A673 (cell line): Measurements from ENCODE around the gene ZNF267. TPM values are rescaled to one million over a fixed set of nuclear protein-coding genes. Genes with fewer than 3 reads are reported as not detected.

Experiments
- BruUV-seq: library from RNA; stranded (reverse); fragments of 400-500 nt; replicated peaks from 2 replicates; lab custom pipeline; 2021; lab: Mats Ljungman, UMichigan
- CTCF ChIA-PET: fragments of 300-600 bp; sonication (Branson Sonifier 250); formaldehyde crosslinking; loops from one replicate; lab custom pipeline; 2022; ENCODE audit warnings: antibody characterized with exemption; lab: Charles Lee
- POLR2A ChIA-PET: fragments of 300-600 bp; sonication (Branson Sonifier 250); formaldehyde crosslinking; loops from one replicate; lab custom pipeline; 2022; ENCODE audit warnings: antibody characterized with exemption; ENCODE audit not compliant: low non-redundant PET; lab: Charles Lee
- DNase-seq: peaks from one replicate; pipeline ENCODE4 v3.0.0-alpha.2; 2015; ENCODE audit warnings: low spot score
- H3K27ac ChIP-seq: fragments of 200-600 bp; sonication (generic); 2 replicates; pipeline ENCODE4 v1.5.1; 2016; ENCODE audit warnings: mixed run types, low read depth, mild to moderate bottlenecking, mixed read lengths, antibody characterized with exemption, low read length; ENCODE audit not compliant: poor library complexity, severe bottlenecking
- H3K27me3 ChIP-seq: fragments of 200-600 bp; sonication (generic); replicated peaks from 2 replicates; pipeline ENCODE4 v1.6.1; 2017; ENCODE audit warnings: mixed run types, low read depth, mild to moderate bottlenecking, mixed read lengths, antibody characterized with exemption, low read length; ENCODE audit not compliant: insufficient read depth, poor library complexity
- H3K36me3 ChIP-seq: fragments of 200-600 bp; sonication (generic); 2 replicates; pipeline ENCODE4 v1.6.1; 2016; ENCODE audit warnings: mixed run types, mild to moderate bottlenecking, mixed read lengths, antibody characterized with exemption, low read length; ENCODE audit not compliant: insufficient read depth, poor library complexity, severe bottlenecking
- H3K4me1 ChIP-seq: fragments of 200-600 bp; sonication (generic); 2 replicates; pipeline ENCODE4 v1.6.1; 2017; ENCODE audit warnings: mixed run types, mild to moderate bottlenecking, mixed read lengths, antibody characterized with exemption, low read length; ENCODE audit not compliant: insufficient read depth, poor library complexity, severe bottlenecking
- H3K4me3 ChIP-seq: fragments of 200-600 bp; sonication (generic); 2 replicates; pipeline ENCODE4 v1.5.1; 2016; ENCODE audit warnings: low read depth, mixed run types, mild to moderate bottlenecking, mixed read lengths, low read length; ENCODE audit not compliant: poor library complexity, severe bottlenecking
- H3K9me3 ChIP-seq: fragments of 200-600 bp; sonication (generic); 2 replicates; pipeline ENCODE4 v1.6.1; 2016; ENCODE audit warnings: mixed run types, low read depth, mild to moderate bottlenecking, mixed read lengths, antibody characterized with exemption, low read length; ENCODE audit not compliant: poor library complexity, severe bottlenecking
- EZH2 ChIP-seq: fragments of 200-600 bp; sonication (generic); IDR thresholded peaks from 2 replicates; pipeline ENCODE4 v1.6.1; 2017; ENCODE audit warnings: borderline replicate concordance, low read depth, mild to moderate bottlenecking, mixed read lengths, antibody characterized with exemption, low read length; ENCODE audit not compliant: poor library complexity, severe bottlenecking
- intact Hi-C: fragments of 100-400 bp; cut with micrococcal nuclease; formaldehyde crosslinking; loops from one replicate; pipeline ENCODE4 v1.10.0; 2022; ENCODE audit not compliant: unreplicated experiment
- total RNA-seq: library from RNA; stranded (reverse); gene quantifications from 2 replicates; pipeline ENCODE4 v1.2.3, GENCODE V29; 2021
- TF ChIP-seq, protein P1 (sequence below): fragments of 300-800, 200-600 bp; sonication (generic); conservative IDR thresholded peaks from 2 replicates; pipeline ENCODE4 v1.5.1; 2017; ENCODE audit warnings: low read depth, mild to moderate bottlenecking, antibody characterized with exemption, low read length, moderate library complexity, mixed read lengths

ZNF267 gene
- total RNA-seq, 1 experiment from 2014 or later, result 23.0 TPM

- BruUV-seq, result no TSS peak
- Histone ChIP-seq H3K36me3 (no peaks in the 10 kb centered on the region), H3K9me3 (no peaks in the 10 kb centered on the region), H3K27ac (peak overlapping the region; percentile 95), H3K27me3 (no peaks in the 10 kb centered on the region), H3K4me3 (peak overlapping the region; percentile 95), H3K4me1 (peaks cover 35% of the 10 kb centered on the region)
- TF ChIP-seq, protein P1, sequence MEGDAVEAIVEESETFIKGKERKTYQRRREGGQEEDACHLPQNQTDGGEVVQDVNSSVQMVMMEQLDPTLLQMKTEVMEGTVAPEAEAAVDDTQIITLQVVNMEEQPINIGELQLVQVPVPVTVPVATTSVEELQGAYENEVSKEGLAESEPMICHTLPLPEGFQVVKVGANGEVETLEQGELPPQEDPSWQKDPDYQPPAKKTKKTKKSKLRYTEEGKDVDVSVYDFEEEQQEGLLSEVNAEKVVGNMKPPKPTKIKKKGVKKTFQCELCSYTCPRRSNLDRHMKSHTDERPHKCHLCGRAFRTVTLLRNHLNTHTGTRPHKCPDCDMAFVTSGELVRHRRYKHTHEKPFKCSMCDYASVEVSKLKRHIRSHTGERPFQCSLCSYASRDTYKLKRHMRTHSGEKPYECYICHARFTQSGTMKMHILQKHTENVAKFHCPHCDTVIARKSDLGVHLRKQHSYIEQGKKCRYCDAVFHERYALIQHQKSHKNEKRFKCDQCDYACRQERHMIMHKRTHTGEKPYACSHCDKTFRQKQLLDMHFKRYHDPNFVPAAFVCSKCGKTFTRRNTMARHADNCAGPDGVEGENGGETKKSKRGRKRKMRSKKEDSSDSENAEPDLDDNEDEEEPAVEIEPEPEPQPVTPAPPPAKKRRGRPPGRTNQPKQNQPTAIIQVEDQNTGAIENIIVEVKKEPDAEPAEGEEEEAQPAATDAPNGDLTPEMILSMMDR, result no peak
- no peak for TF ChIP-seq EZH2
- POLR2A ChIA-PET, result no interaction called here
- intact Hi-C loops, result loop anchor here (10.0 kb wide), 1 partner anchor 790 kb away; the partner anchor contains the start of gene PRSS53
- CTCF ChIA-PET, result no interaction called here
- no peak for DNase-seq
These were observed 1.7 kb downstream of the ZNF267 start for GRCh38 chr16:31875112-31875803.

GRCh38 chr16:31875928-31876547, 2.4 kb downstream of the ZNF267 start:
- H3K36me3 ChIP-seq, result no peaks in the 10 kb centered on the region
- no peak for TF ChIP-seq EZH2
- TF ChIP-seq, protein P1, result no peak
- H3K9me3 ChIP-seq, result no peaks in the 10 kb centered on the region
- no peak overlapping the region for H3K4me3 ChIP-seq
- no peaks in the 10 kb centered on the region for H3K27me3 ChIP-seq
- intact Hi-C loops, result loop anchor here (10.0 kb wide), 1 partner anchor 791 kb away; the partner anchor contains the start of gene PRSS53
- ChIA-PET POLR2A (no interaction called here), CTCF (no interaction called here)
- H3K27ac ChIP-seq, result peak overlapping the region; percentile 29
- BruUV-seq, result no TSS peak
- peaks cover 37% of the 10 kb centered on the region for H3K4me1 ChIP-seq
- DNase-seq, result no peak

DNA sequence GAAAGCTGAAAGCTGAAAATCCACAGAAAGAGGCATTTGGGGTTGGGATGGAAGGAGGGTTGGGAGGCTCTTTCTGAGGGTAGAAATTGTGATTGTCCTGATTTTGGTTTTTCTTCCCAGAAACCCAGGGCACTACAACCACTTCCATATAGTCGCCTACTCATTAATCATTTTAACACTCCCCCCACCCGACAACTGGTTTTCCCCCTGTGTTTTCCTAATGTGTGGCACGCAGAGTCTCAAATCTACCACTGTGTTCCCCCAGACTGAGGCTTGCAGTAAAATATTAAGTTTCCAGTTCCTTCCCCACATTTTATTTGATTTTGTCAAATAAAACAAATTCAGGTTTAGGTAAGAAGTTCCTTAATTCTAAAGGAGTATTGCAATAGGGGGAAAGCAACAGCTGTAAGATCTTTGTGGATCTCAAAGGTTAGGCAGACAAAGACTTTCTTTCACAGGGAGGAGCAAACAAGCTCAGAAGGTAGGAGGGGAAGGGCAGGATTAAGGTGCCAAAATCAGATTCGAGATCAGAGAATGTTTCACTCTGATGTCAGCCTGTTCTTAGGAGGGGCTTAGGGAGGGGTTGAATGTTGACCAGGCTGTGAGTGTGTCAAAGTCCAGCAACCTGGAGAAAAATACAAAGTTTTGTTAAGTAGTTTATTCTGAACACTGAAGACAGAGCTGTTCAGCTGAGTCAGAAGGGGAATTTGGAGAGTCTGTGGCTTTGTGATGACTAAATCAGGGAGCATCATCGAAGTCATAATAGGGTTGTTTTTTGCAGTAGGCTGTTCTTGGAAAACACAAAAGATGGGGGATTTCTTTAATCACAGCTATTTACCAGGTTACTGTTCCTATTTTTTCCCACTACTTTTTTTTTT, 3.6 kb downstream of the ZNF267 start:
- no TSS peak for BruUV-seq
- no peak for DNase-seq
- intact Hi-C loops, result loop anchor here (10.0 kb wide), 1 partner anchor 792 kb away; the partner anchor contains the start of gene PRSS53
- Histone ChIP-seq H3K4me1 (peaks cover 37% of the 10 kb centered on the region), H3K36me3 (no peaks in the 10 kb centered on the region), H3K27ac (peak overlapping the region; percentile 56), H3K4me3 (no peak overlapping the region), H3K9me3 (no peaks in the 10 kb centered on the region), H3K27me3 (no peaks in the 10 kb centered on the region)
- CTCF ChIA-PET, result no interaction called here
- TF ChIP-seq EZH2, result no peak
- TF ChIP-seq, protein P1, result no peak
- POLR2A ChIA-PET, result no interaction called here
